Suprapubic skin (tissue), 4 donors: ENCODE results near the gene MAGEA9. TPM values are rescaled to one million over a fixed set of nuclear protein-coding genes. Genes with fewer than 3 reads are reported as not detected.
"Not testable (repeated sequence)": the region's sequence is repeated elsewhere in the genome, so short reads cannot be mapped to it uniquely, and the experiment has no call there.

Experiments
- DNase-seq, 2 donors: peaks; one replicate each; pipeline ENCODE4 v3.0.0-alpha.2; 2019; ENCODE audit warnings: low spot score in 2 of 2
- H3K27ac ChIP-seq: fragments of 200-600 bp; sonication (generic); one replicate; pipeline ENCODE4 v1.5.1; 2019
- H3K27me3 ChIP-seq: fragments of 200-600 bp; sonication (generic); one replicate; pipeline ENCODE4 v1.5.1; 2019
- H3K36me3 ChIP-seq: fragments of 200-600 bp; sonication (generic); one replicate; pipeline ENCODE4 v1.5.1; 2019
- H3K4me1 ChIP-seq: fragments of 200-600 bp; sonication (generic); one replicate; pipeline ENCODE4 v1.5.1; 2019
- H3K4me3 ChIP-seq: fragments of 200-600 bp; sonication (generic); one replicate; pipeline ENCODE4 v1.5.1; 2019; ENCODE audit warnings: mild to moderate bottlenecking
- H3K9me3 ChIP-seq: fragments of 200-600 bp; sonication (generic); one replicate; pipeline ENCODE4 v1.5.1; 2019
- CTCF ChIP-seq, 2 donors: fragments of 200-600 bp in 1 of 2; fragments of 450-650 bp in 1 of 2; sonication (generic) in 1 of 2; IDR thresholded peaks; one replicate each; pipeline ENCODE4 v1.5.1; 2016 to 2019; ENCODE audit warnings: antibody characterized with exemption in 2 of 2, mild to moderate bottlenecking in 1 of 2, moderate library complexity in 1 of 2
- EP300 ChIP-seq: sonication (generic); formaldehyde crosslinking; IDR thresholded peaks from one replicate; pipeline ENCODE4 v1.6.1; 2017; ENCODE audit warnings: antibody characterized with exemption
- POLR2A ChIP-seq, 2 donors: fragments of 450-650 bp; IDR thresholded peaks; one replicate each; pipeline ENCODE4 v1.6.1; 2017; ENCODE audit warnings: antibody characterized with exemption in 2 of 2, mild to moderate bottlenecking in 2 of 2, moderate library complexity in 2 of 2
- POLR2AphosphoS5 ChIP-seq, 3 donors: sonication (generic); formaldehyde crosslinking; IDR thresholded peaks; one replicate each; pipeline ENCODE4 v1.6.1; 2017; ENCODE audit warnings: antibody characterized with exemption in 3 of 3
- WGBS: methylation state at CpG from one replicate; pipeline ENCODE4 v1.1.5; 2018; 5-methylcytosine and 5-hydroxymethylcytosine counted together
- total RNA-seq, 4 donors: library from RNA; depleted of rRNA; stranded (reverse); fragments of >200 nt; gene quantifications; one replicate each; pipeline ENCODE4 v1.1.0, GENCODE V29; 2016

MAGEA9 gene
- total RNA-seq, 4 donors from 2014 or later, result not detected

GRCh38 chrX:149760965-149761364 lies 20.8 kb upstream of the MAGEA9 start:
- H3K4me3 ChIP-seq, result no peak overlapping the region
- DNase-seq, result no peak
- no peaks in the 10 kb centered on the region for H3K36me3 ChIP-seq
- no peak overlapping the region for H3K27ac ChIP-seq
- no peaks in the 10 kb centered on the region for H3K9me3 ChIP-seq
- no peaks in the 10 kb centered on the region for H3K27me3 ChIP-seq
- H3K4me1 ChIP-seq, result no peaks in the 10 kb centered on the region
- no peak for TF ChIP-seq POLR2AphosphoS5 (IDR thresholded peaks at IDR 0.05)
- no peak for TF ChIP-seq CTCF (IDR thresholded peaks at IDR 0.05)
- no peak for TF ChIP-seq POLR2A (IDR thresholded peaks at IDR 0.05)
- no peak for TF ChIP-seq EP300
- 96% methylated on average over 3 of the region's 3 CpGs for WGBS

GRCh38 chrX:149761858-149762674 lies 19.7 kb upstream of the MAGEA9 start:
- not testable (repeated sequence) for H3K36me3 ChIP-seq, H3K4me1 ChIP-seq, DNase-seq, H3K27me3 ChIP-seq, H3K27ac ChIP-seq, H3K9me3 ChIP-seq, H3K4me3 ChIP-seq
- WGBS, result 100% methylated on average over 2 of the region's 22 CpGs

- DNase-seq, result no peak
- no peak overlapping the region for H3K27ac ChIP-seq
- H3K9me3 ChIP-seq, result no peaks in the 10 kb centered on the region
- H3K4me1 ChIP-seq, result no peaks in the 10 kb centered on the region
- no peaks in the 10 kb centered on the region for H3K36me3 ChIP-seq
- H3K4me3 ChIP-seq, result no peak overlapping the region
- TF ChIP-seq EP300, result no peak
- TF ChIP-seq POLR2AphosphoS5 (IDR thresholded peaks at IDR 0.05), result no peak
- TF ChIP-seq POLR2A (IDR thresholded peaks at IDR 0.05), result no peak
- no peak for TF ChIP-seq CTCF (IDR thresholded peaks at IDR 0.05)
- WGBS, result 70% methylated on average over 8 of the region's 11 CpGs
- H3K27me3 ChIP-seq, result no peaks in the 10 kb centered on the region
Measured at GRCh38 chrX:149762696-149763614, 18.8 kb upstream of the MAGEA9 start.

GRCh38 chrX:149770344-149770743 lies 11.4 kb upstream of the MAGEA9 start:
- not testable (repeated sequence) for H3K4me1 ChIP-seq, H3K27me3 ChIP-seq, H3K27ac ChIP-seq, H3K36me3 ChIP-seq, H3K9me3 ChIP-seq, H3K4me3 ChIP-seq, DNase-seq
- no CpG with 5 or more reads among the region's 12 CpGs for WGBS

GRCh38 chrX:149773026-149773425 lies 8.7 kb upstream of the MAGEA9 start:
- no CpG with 5 or more reads among the region's 9 CpGs for WGBS
- H3K4me3 ChIP-seq, H3K9me3 ChIP-seq, H3K27ac ChIP-seq, H3K4me1 ChIP-seq, H3K36me3 ChIP-seq, H3K27me3 ChIP-seq, DNase-seq: not testable (repeated sequence)

GRCh38 chrX:149773768-149774167 lies 8.0 kb upstream of the MAGEA9 start, which contains the start of gene HSFX1:
Gene HSFX1, plus strand, starts transcription at chrX:149774068. Its CDS starts 614 bp downstream, at chrX:149774682.
- not testable (repeated sequence) for H3K4me1 ChIP-seq, H3K4me3 ChIP-seq, H3K9me3 ChIP-seq, H3K36me3 ChIP-seq, DNase-seq, H3K27ac ChIP-seq, H3K27me3 ChIP-seq
- no CpG with 5 or more reads among the region's 17 CpGs for WGBS

- not testable (repeated sequence) for H3K27me3 ChIP-seq, H3K27ac ChIP-seq, H3K9me3 ChIP-seq, H3K36me3 ChIP-seq, H3K4me3 ChIP-seq, H3K4me1 ChIP-seq, DNase-seq
- WGBS, result no CpG with 5 or more reads among the region's 7 CpGs
Measured at GRCh38 chrX:149777999-149778398, 3.7 kb upstream of the MAGEA9 start.

GRCh38 chrX:149795531-149795930 lies 13.8 kb downstream of the MAGEA9 start:
- no CpG with 5 or more reads among the region's 1 CpG for WGBS

More at GRCh38 chrX:149795531-149795930, 13.8 kb downstream of the MAGEA9 start:
- H3K9me3 ChIP-seq, H3K4me1 ChIP-seq, DNase-seq, H3K27ac ChIP-seq, H3K4me3 ChIP-seq, H3K36me3 ChIP-seq, H3K27me3 ChIP-seq: not testable (repeated sequence)
